ENCODE results near the gene TLR10. TPM values are rescaled to one million over a fixed set of nuclear protein-coding genes. Genes with fewer than 3 reads are reported as not detected.

TLR10 gene
- total and polyA plus RNA-seq, 2 of the 13 experiments (the other 11 are each of a cell fraction or from before 2014, with no cell fraction given): not detected

GRCh38 chr4:38775326-38775725 is 7.5 kb downstream of the TLR10 start (continued):
- no peak for TF ChIP-seq ZNF280B (CRISPR knock-in tag; IDR thresholded peaks at IDR 0.05; ENCODE audit: borderline replicate concordance)
- no peak for TF ChIP-seq FIP1L1 (IDR thresholded peaks at IDR 0.05; ENCODE audit: borderline replicate concordance, insufficient read depth, low read depth, low read length)
- TF ChIP-seq MLX (CRISPR knock-in tag; IDR thresholded peaks at IDR 0.05): no peak

- DNase-seq (ENCODE audit: low spot score) (no peak), FAIRE-seq (no peak), ATAC-seq (no peak)
- intact Hi-C loops (cut with micrococcal nuclease; ENCODE audit: unreplicated experiment) (no loop called here), in situ Hi-C loops (cut with HindIII; ENCODE audit: extremely low pct_ligation_motif_present, low pct_unique_long_range_greater_than_20kb) (loop anchor here (25.0 kb wide), 1 partner anchor 363 kb away; no protein-coding TSS in a partner anchor)
- no peak overlapping the region for H3K4me3 ChIP-seq (replicated peaks in 1 of 3; ENCODE audit: insufficient read depth in 1 of 3, low read depth in 2 of 3, low read length in 3 of 3)
- no peak overlapping the region for H3K27ac ChIP-seq (ENCODE audit: extremely low read length, insufficient read depth, low read length)
- no peaks in the 10 kb centered on the region for H3K36me3 ChIP-seq (replicated peaks in 1 of 2; ENCODE audit: control insufficient read depth in 1 of 2, insufficient read depth in 2 of 2, low read length in 2 of 2)
- no peak overlapping the region for H3K4me2 ChIP-seq (ENCODE audit: low read depth, low read length)
- CTCF ChIA-PET (ENCODE audit: low intra/inter-chr PET ratio, low total read pairs): no interaction called here
- 11% methylated on average over 8 of the region's 8 CpGs for WGBS (ENCODE audit: low lambda C conversion rate)
- H3K4me1 ChIP-seq (ENCODE audit: insufficient read depth, low read length): no peaks in the 10 kb centered on the region
- no peaks in the 10 kb centered on the region for H3K79me2 ChIP-seq (ENCODE audit: insufficient read depth, low read length)
- BruUV-seq (replicated peaks): no TSS peak
- H3K9me3 ChIP-seq (ENCODE audit: low read length): no peaks in the 10 kb centered on the region
- no peak overlapping the region for H2AFZ ChIP-seq (ENCODE audit: low read length)
- TF ChIP-seq AGO1 (IDR thresholded peaks at IDR 0.05; ENCODE audit: low read depth, low read length, poor library complexity, severe bottlenecking): no peak
- TF ChIP-seq ZNF331 (CRISPR knock-in tag; IDR thresholded peaks at IDR 0.05): no peak
- TF ChIP-seq FLYWCH1 (CRISPR knock-in tag; IDR thresholded peaks at IDR 0.05): no peak
- no peak for TF ChIP-seq BHLHE40 (IDR thresholded peaks at IDR 0.05; ENCODE audit: low read length)
- no peak for TF ChIP-seq ZNF747 (CRISPR knock-in tag; IDR thresholded peaks at IDR 0.05; ENCODE audit: borderline replicate concordance)
- TF ChIP-seq ATF2 (CRISPR knock-in tag; IDR thresholded peaks at IDR 0.05): no peak
- TF ChIP-seq ZBTB38 (CRISPR knock-in tag; IDR thresholded peaks at IDR 0.05): no peak
- TF ChIP-seq ZSCAN5A (CRISPR knock-in tag; IDR thresholded peaks at IDR 0.05; ENCODE audit: borderline replicate concordance): no peak
- POLR2A ChIA-PET: no interaction called here
- H3K27me3 ChIP-seq (ENCODE audit: control insufficient read depth in 1 of 2, insufficient read depth in 2 of 2, low read length in 2 of 2): peaks cover 0 to 8% of the 10 kb centered on the region in 2 experiments; a peak in 2 of 5 replicates
- H4K20me1 ChIP-seq (ENCODE audit: insufficient read depth, low read length): no peaks in the 10 kb centered on the region
- no peak overlapping the region for H3K9ac ChIP-seq (ENCODE audit: insufficient read depth, low read depth, low read length)
Measured at GRCh38 chr4:38774181-38774955, 8.4 kb downstream of the TLR10 start.
